DMS53 (cell line): Measurements from ENCODE around the gene COL9A3.

Experiments
- DNase-seq: peaks from one replicate; lab custom pipeline; 2025; lab: John Stamatoyannopoulos, UW

Gene COL9A3

GRCh38 chr20:62880147-62880934 lies 63.5 kb downstream of the COL9A3 start:
- DNase-seq: no peak

GRCh38 chr20:62880935-62881661 lies 64.2 kb downstream of the COL9A3 start:
- DNase-seq: no peak

GRCh38 chr20:62881662-62882395 lies 65.0 kb downstream of the COL9A3 start:
- no peak for DNase-seq

GRCh38 chr20:62882426-62882825 lies 65.6 kb downstream of the COL9A3 start:
- DNase-seq: no peak

- DNase-seq: no peak
Observed at GRCh38 chr20:62884556-62884955, 67.7 kb downstream of the COL9A3 start.

- DNase-seq: no peak
Observed at GRCh38 chr20:62885046-62885895, 68.4 kb downstream of the COL9A3 start.

- DNase-seq: no peak
Observed at GRCh38 chr20:62885896-62886708, 69.3 kb downstream of the COL9A3 start.

- DNase-seq: no peak
Observed at GRCh38 chr20:62886709-62887058, 69.8 kb downstream of the COL9A3 start.

- peak; percentile 13 for DNase-seq
Observed at GRCh38 chr20:62887152-62887859, 70.5 kb downstream of the COL9A3 start.

- no peak for DNase-seq
Observed at GRCh38 chr20:62887860-62888239, 71.0 kb downstream of the COL9A3 start.

GRCh38 chr20:62888406-62888805 lies 71.6 kb downstream of the COL9A3 start:
- no peak for DNase-seq

GRCh38 chr20:62888910-62889309 lies 72.1 kb downstream of the COL9A3 start:
- no peak for DNase-seq

- no peak for DNase-seq
Observed at GRCh38 chr20:62889411-62889810, 72.6 kb downstream of the COL9A3 start.

- DNase-seq: no peak
Observed at GRCh38 chr20:62889871-62890270, 73.0 kb downstream of the COL9A3 start.

GRCh38 chr20:62890444-62890843 lies 73.6 kb downstream of the COL9A3 start:
- DNase-seq: no peak
